ENCODE measurements around the gene HEXD. TPM values are rescaled to one million over a fixed set of nuclear protein-coding genes. Genes with fewer than 3 reads are reported as not detected.

Gene HEXD
- total and polyA plus RNA-seq, 11 donors, result 9.9 to 24.1 (median 15.1) TPM

GRCh38 chr17:82416771-82417170 is 1.4 kb upstream of the HEXD start:
- no peaks in the 10 kb centered on the region for H3K27me3 ChIP-seq
- no peak overlapping the region for H3K27ac ChIP-seq
- H3K9me3 ChIP-seq, result no peaks in the 10 kb centered on the region
- 90 to 95% (median 94%) methylated on average over 6 of the region's 6 CpGs for WGBS, 4 donors
- intact Hi-C loops (cut with DNase I), result loop anchor here in 3 of 10 donors (5.0 kb wide), 3 partner anchors 36 to 136 kb away; partner anchors contain the start of gene CYBC1 (in 1 of the 3)
- DNase-seq, result no peak
- no peak overlapping the region for H3K4me3 ChIP-seq
- peaks cover 0 to 20% (median 3%) of the 10 kb centered on the region in 9 donors for H3K36me3 ChIP-seq
- ATAC-seq, result no peak
- no peak for TF ChIP-seq POLR2A (IDR thresholded peaks at IDR 0.05)
- TF ChIP-seq CTCF (IDR thresholded peaks at IDR 0.05), result peak in 2 of 12 donors; percentile 6 to 18
- H3K4me1 ChIP-seq, result peaks cover 3 to 33% (median 21%) of the 10 kb centered on the region in 12 donors

- no peak for TF ChIP-seq CTCF (IDR thresholded peaks at IDR 0.05)
- TF ChIP-seq POLR2A (IDR thresholded peaks at IDR 0.05), result no peak
- 73 to 83% (median 80%) methylated on average over 2 of the region's 2 CpGs for WGBS, 4 donors
- ATAC-seq (no peak), DNase-seq (no peak)
- H3K27ac ChIP-seq, result peak overlapping the region in 1 of 12 donors; percentile 92
- H3K9me3 ChIP-seq, result peaks cover 0 to 12% (median 0%) of the 10 kb centered on the region in 12 donors
- H3K27me3 ChIP-seq, result no peaks in the 10 kb centered on the region
- intact Hi-C loops (cut with DNase I), result loop anchor here in 4 of 10 donors (2.0 to 5.0 kb wide), 5 partner anchors 29 to 133 kb away; partner anchors contain the start of gene CYBC1 (in 2 of the 4)
- H3K36me3 ChIP-seq, result peaks cover 0 to 21% (median 3%) of the 10 kb centered on the region in 9 donors
- H3K4me1 ChIP-seq, result peaks cover 3 to 28% (median 17%) of the 10 kb centered on the region in 12 donors
- H3K4me3 ChIP-seq, result peak overlapping the region in 5 of 12 donors; percentile 65 to 94 (median 84)
These were observed 1.4 kb downstream of the HEXD start for GRCh38 chr17:82419540-82419939.

- ATAC-seq, result peak in 1 of 4 donors; percentile 22
- H3K4me3 ChIP-seq, result no peak overlapping the region
These were observed 6.1 kb downstream of the HEXD start for GRCh38 chr17:82424001-82424862.

More at GRCh38 chr17:82424001-82424862, 6.1 kb downstream of the HEXD start:
- Histone ChIP-seq H3K27me3 (no peaks in the 10 kb centered on the region), H3K9me3 (peaks cover 0 to 12% (median 0%) of the 10 kb centered on the region in 12 donors), H3K27ac (no peak overlapping the region), H3K4me1 (peaks cover 0 to 12% (median 1%) of the 10 kb centered on the region in 12 donors), H3K36me3 (peaks cover 0 to 21% (median 3%) of the 10 kb centered on the region in 9 donors)
- DNase-seq, result peak in 1 of 5 donors; percentile 25
- intact Hi-C loops (cut with DNase I), result loop anchor here in 1 of 10 donors (10.0 kb wide), 1 partner anchor 219 kb away; no protein-coding TSS in a partner anchor
- 74 to 81% (median 80%) methylated on average over 25 of the region's 25 CpGs for WGBS, 4 donors
- TF ChIP-seq POLR2A (IDR thresholded peaks at IDR 0.05) (no peak), CTCF (IDR thresholded peaks at IDR 0.05) (peak in 11 of 12 donors; percentile 24 to 56 (median 46))
